ENCODE results near the gene MCRIP1. TPM values are rescaled to one million over a fixed set of nuclear protein-coding genes. Genes with fewer than 3 reads are reported as not detected.

MCRIP1 gene
- total and polyA plus RNA-seq, 2 donors, result 96.2 to 120 TPM

DNA sequence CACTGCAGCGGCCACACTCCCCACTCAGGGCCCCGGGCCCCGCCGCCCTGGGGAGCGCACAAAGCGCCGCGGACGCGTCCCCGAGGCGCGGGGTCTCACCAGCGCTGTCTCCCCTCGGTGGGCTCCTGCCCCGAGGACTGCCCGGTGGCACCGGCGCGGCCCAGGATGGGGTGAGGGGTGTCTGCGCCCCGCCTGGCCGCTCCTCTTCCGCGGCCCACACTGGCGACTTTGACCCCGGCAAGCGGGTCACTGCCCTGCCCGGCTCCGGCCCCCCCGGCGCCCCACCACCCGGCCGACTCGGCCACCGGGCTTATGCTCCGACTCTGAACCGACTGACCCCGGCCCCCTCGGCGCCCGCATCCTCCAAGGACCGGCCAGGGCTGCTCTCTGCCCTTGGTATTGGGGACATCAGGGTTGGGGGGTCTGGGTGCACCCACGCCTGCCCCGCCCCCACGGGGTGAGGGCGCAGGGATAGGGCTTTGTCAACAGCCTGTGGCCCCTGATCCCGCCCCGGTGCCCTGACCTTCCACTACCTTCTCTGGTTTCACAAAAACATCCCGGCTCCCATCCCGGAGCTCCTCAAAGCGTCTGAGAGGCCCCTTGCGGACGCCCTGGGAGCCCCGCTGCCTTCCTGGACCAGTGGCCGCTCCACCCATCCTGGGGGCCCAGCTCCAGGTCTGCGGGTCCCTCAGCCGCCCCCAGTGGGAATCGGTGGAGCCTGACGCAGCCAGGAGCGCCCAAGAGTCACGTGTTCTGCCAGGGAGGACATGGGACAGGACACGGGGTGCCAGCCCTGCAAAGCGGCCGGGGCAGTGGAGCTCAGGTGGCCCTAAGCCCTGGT, 28.3 kb downstream of the MCRIP1 start:
- Histone ChIP-seq H3K27me3 (ENCODE audit: control insufficient read depth in 2 of 2, insufficient read depth in 1 of 2, low read length in 1 of 2) (peaks cover 60 to 93% of the 10 kb centered on the region in 2 donors), H3K36me3 (ENCODE audit: control insufficient read depth in 2 of 2, insufficient read depth in 2 of 2, low read length in 1 of 2) (no peaks in the 10 kb centered on the region), H3K9me3 (ENCODE audit: control insufficient read depth in 2 of 2, insufficient read depth in 1 of 2, low read length in 1 of 2) (peaks cover 0 to 1% of the 10 kb centered on the region in 2 donors), H3K4me3 (ENCODE audit: low read length in 2 of 2) (no peak overlapping the region), H3K4me1 (ENCODE audit: control insufficient read depth in 2 of 2, insufficient read depth in 2 of 2, low read length in 2 of 2) (no peaks in the 10 kb centered on the region), H3K27ac (ENCODE audit: low read depth in 1 of 2, low read length in 1 of 2) (no peak overlapping the region)
- no peak for DNase-seq (ENCODE audit: low read depth in 6 of 9, low spot score in 9 of 9)
- WGBS, result 11% methylated on average over 65 of the region's 65 CpGs

DNA sequence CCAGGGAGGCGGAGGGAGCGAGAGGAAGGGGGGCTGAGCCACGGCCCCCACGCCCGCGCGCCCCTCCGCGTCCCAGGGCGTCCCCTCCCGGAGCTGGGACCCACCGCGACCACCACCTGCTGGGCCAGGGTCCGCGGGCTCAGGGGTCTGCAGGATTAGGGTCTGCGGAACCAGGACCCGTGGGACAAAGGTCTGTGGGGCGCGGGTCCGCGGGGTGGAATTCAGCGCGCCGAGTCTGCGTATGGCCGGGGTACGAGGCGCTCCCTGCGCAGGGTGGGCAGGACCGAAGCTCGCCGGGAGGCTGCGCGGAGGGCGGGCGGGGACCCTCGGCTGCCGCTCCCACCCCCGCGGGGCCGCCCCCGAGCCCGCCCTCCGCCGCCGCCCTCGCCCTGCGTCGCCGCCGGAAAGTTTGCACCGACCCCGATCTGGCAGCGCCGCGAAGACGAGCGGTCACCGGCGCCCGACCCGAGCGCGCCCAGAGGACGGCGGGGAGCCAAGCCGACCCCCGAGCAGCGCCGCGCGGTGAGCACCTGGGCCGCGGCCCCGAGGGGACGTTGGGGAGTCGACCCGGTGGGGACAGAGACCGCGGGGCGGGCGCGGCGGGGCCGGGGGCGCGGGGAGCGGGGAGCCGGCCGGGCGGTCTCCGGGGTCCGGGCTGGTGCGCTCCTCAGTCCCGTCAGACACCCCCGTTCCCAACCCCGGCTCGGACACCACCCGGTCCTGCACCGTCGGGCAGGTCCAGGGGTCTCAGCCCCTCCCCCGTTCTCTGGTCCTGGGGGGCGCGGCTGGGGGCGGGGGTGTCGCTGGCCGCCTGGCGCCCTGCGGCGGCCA, 29.1 kb downstream of the MCRIP1 start, which contains the start of gene GCGR:
Gene GCGR (plus strand): TSS at position 423 of the 831 bp plus-strand sequence. CDS start 4,869 bp downstream, outside the sequence.
- peaks cover 60 to 85% of the 10 kb centered on the region in 2 donors for H3K27me3 ChIP-seq (ENCODE audit: control insufficient read depth in 2 of 2, insufficient read depth in 1 of 2, low read length in 1 of 2)
- no peaks in the 10 kb centered on the region for H3K4me1 ChIP-seq (ENCODE audit: control insufficient read depth in 2 of 2, insufficient read depth in 2 of 2, low read length in 2 of 2)
- H3K36me3 ChIP-seq (ENCODE audit: control insufficient read depth in 2 of 2, insufficient read depth in 2 of 2, low read length in 1 of 2), result no peaks in the 10 kb centered on the region
- H3K9me3 ChIP-seq (ENCODE audit: control insufficient read depth in 2 of 2, insufficient read depth in 1 of 2, low read length in 1 of 2), result peaks cover 0 to 1% of the 10 kb centered on the region in 2 donors
- WGBS, result 3% methylated on average over 110 of the region's 110 CpGs
- H3K27ac ChIP-seq (ENCODE audit: low read depth in 1 of 2, low read length in 1 of 2), result no peak within 1 kb of the TSS
- no peak for DNase-seq (ENCODE audit: low read depth in 6 of 9, low spot score in 9 of 9)
- H3K4me3 ChIP-seq (ENCODE audit: low read length in 2 of 2), result no peak within 1 kb of the TSS

- Histone ChIP-seq H3K4me1 (ENCODE audit: control insufficient read depth in 2 of 2, insufficient read depth in 2 of 2, low read length in 2 of 2) (no peaks in the 10 kb centered on the region), H3K27ac (ENCODE audit: low read depth in 1 of 2, low read length in 1 of 2) (no peak overlapping the region), H3K36me3 (ENCODE audit: control insufficient read depth in 2 of 2, insufficient read depth in 2 of 2, low read length in 1 of 2) (no peaks in the 10 kb centered on the region), H3K4me3 (ENCODE audit: low read length in 2 of 2) (no peak overlapping the region), H3K27me3 (ENCODE audit: control insufficient read depth in 2 of 2, insufficient read depth in 1 of 2, low read length in 1 of 2) (peaks cover 60 to 78% of the 10 kb centered on the region in 2 donors), H3K9me3 (ENCODE audit: control insufficient read depth in 2 of 2, insufficient read depth in 1 of 2, low read length in 1 of 2) (peaks cover 0 to 1% of the 10 kb centered on the region in 2 donors)
- 38% methylated on average over 26 of the region's 26 CpGs for WGBS
- no peak for DNase-seq (ENCODE audit: low read depth in 6 of 9, low spot score in 9 of 9)
Observed at GRCh38 chr17:81802856-81803643, 30.0 kb downstream of the MCRIP1 start.

- H3K4me1 ChIP-seq (ENCODE audit: control insufficient read depth in 2 of 2, insufficient read depth in 2 of 2, low read length in 2 of 2), result no peaks in the 10 kb centered on the region
- H3K4me3 ChIP-seq (ENCODE audit: low read length in 2 of 2), result no peak overlapping the region
- H3K27me3 ChIP-seq (ENCODE audit: control insufficient read depth in 2 of 2, insufficient read depth in 1 of 2, low read length in 1 of 2), result peaks cover 56 to 69% of the 10 kb centered on the region in 2 donors
- peaks cover 0 to 1% of the 10 kb centered on the region in 2 donors for H3K9me3 ChIP-seq (ENCODE audit: control insufficient read depth in 2 of 2, insufficient read depth in 1 of 2, low read length in 1 of 2)
- H3K27ac ChIP-seq (ENCODE audit: low read depth in 1 of 2, low read length in 1 of 2), result no peak overlapping the region
- H3K36me3 ChIP-seq (ENCODE audit: control insufficient read depth in 2 of 2, insufficient read depth in 2 of 2, low read length in 1 of 2), result no peaks in the 10 kb centered on the region
- 85% methylated on average over 9 of the region's 9 CpGs for WGBS
- no peak for DNase-seq (ENCODE audit: low read depth in 6 of 9, low spot score in 9 of 9)
Observed at GRCh38 chr17:81802048-81802758, 30.9 kb downstream of the MCRIP1 start.

GRCh38 chr17:81801327-81801726, 31.8 kb downstream of the MCRIP1 start:
- Histone ChIP-seq H3K9me3 (ENCODE audit: control insufficient read depth in 2 of 2, insufficient read depth in 1 of 2, low read length in 1 of 2) (peaks cover 0 to 1% of the 10 kb centered on the region in 2 donors), H3K4me3 (ENCODE audit: low read length in 2 of 2) (no peak overlapping the region), H3K36me3 (ENCODE audit: control insufficient read depth in 2 of 2, insufficient read depth in 2 of 2, low read length in 1 of 2) (no peaks in the 10 kb centered on the region), H3K4me1 (ENCODE audit: control insufficient read depth in 2 of 2, insufficient read depth in 2 of 2, low read length in 2 of 2) (no peaks in the 10 kb centered on the region), H3K27me3 (ENCODE audit: control insufficient read depth in 2 of 2, insufficient read depth in 1 of 2, low read length in 1 of 2) (peaks cover 48 to 61% of the 10 kb centered on the region in 2 donors), H3K27ac (ENCODE audit: low read depth in 1 of 2, low read length in 1 of 2) (no peak overlapping the region)
- WGBS, result 92% methylated on average over 9 of the region's 9 CpGs
- DNase-seq (ENCODE audit: low read depth in 6 of 9, low spot score in 9 of 9), result no peak

GRCh38 chr17:81794509-81794908, 38.6 kb downstream of the MCRIP1 start:
- Histone ChIP-seq H3K27ac (ENCODE audit: low read depth in 1 of 2, low read length in 1 of 2) (no peak overlapping the region), H3K4me1 (ENCODE audit: control insufficient read depth in 2 of 2, insufficient read depth in 2 of 2, low read length in 2 of 2) (no peaks in the 10 kb centered on the region), H3K36me3 (ENCODE audit: control insufficient read depth in 2 of 2, insufficient read depth in 2 of 2, low read length in 1 of 2) (no peaks in the 10 kb centered on the region), H3K9me3 (ENCODE audit: control insufficient read depth in 2 of 2, insufficient read depth in 1 of 2, low read length in 1 of 2) (no peaks in the 10 kb centered on the region), H3K4me3 (ENCODE audit: low read length in 2 of 2) (no peak overlapping the region), H3K27me3 (ENCODE audit: control insufficient read depth in 2 of 2, insufficient read depth in 1 of 2, low read length in 1 of 2) (peaks cover 0 to 16% of the 10 kb centered on the region in 2 donors)
- DNase-seq (ENCODE audit: low read depth in 6 of 9, low spot score in 9 of 9), result no peak
- WGBS, result 72% methylated on average over 8 of the region's 8 CpGs

DNA sequence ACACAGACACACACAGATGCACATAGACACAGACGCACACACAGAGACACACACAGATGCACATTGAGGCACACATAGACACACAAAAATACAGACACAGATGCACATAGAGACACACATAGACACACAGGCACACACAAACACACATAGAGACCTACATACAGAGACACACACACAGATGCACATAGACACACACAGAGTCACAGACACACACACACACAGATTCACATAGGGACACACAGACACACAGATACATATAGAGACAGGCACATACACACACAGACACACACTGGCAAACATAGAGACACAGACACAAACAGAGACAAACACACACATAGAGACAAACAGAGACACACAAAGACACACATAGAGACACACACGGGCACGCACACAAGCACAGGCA, 39.0 kb downstream of the MCRIP1 start:
- no peaks in the 10 kb centered on the region for H3K4me1 ChIP-seq (ENCODE audit: control insufficient read depth in 2 of 2, insufficient read depth in 2 of 2, low read length in 2 of 2)
- no peak overlapping the region for H3K4me3 ChIP-seq (ENCODE audit: low read length in 2 of 2)
- DNase-seq (ENCODE audit: low read depth in 6 of 9, low spot score in 9 of 9), result no peak
- peaks cover 0 to 16% of the 10 kb centered on the region in 2 donors for H3K27me3 ChIP-seq (ENCODE audit: control insufficient read depth in 2 of 2, insufficient read depth in 1 of 2, low read length in 1 of 2)
- H3K9me3 ChIP-seq (ENCODE audit: control insufficient read depth in 2 of 2, insufficient read depth in 1 of 2, low read length in 1 of 2), result no peaks in the 10 kb centered on the region
- H3K36me3 ChIP-seq (ENCODE audit: control insufficient read depth in 2 of 2, insufficient read depth in 2 of 2, low read length in 1 of 2), result no peaks in the 10 kb centered on the region
- H3K27ac ChIP-seq (ENCODE audit: low read depth in 1 of 2, low read length in 1 of 2), result no peak overlapping the region
- WGBS, result 95% methylated on average over 3 of the region's 3 CpGs

All from thymus (tissue), 11 donors.